Fibroblast of skin of right quadriceps (primary cell): Measurements from ENCODE around the gene CPN2.

Experiments used
- DNase-seq: peaks from one replicate; pipeline ENCODE4 v3.0.0-alpha.2; 2013

CPN2 gene

GRCh38 chr3:194351952-194352536 is 916 bp upstream of the CPN2 start:
- DNase-seq: no peak

GRCh38 chr3:194350726-194351071 is 429 bp downstream of the CPN2 start:
- DNase-seq: no peak

GRCh38 chr3:194348354-194348753 is 2.8 kb downstream of the CPN2 start:
- DNase-seq: peak; percentile 54

- DNase-seq: no peak
These were observed 4.5 kb downstream of the CPN2 start for GRCh38 chr3:194346621-194347020.

GRCh38 chr3:194346035-194346434 is 5.1 kb downstream of the CPN2 start:
- DNase-seq: no peak

GRCh38 chr3:194344012-194344411 is 7.1 kb downstream of the CPN2 start:
- peak; percentile 44 for DNase-seq

GRCh38 chr3:194343561-194343893 is 7.6 kb downstream of the CPN2 start:
- no peak for DNase-seq

GRCh38 chr3:194342861-194343560 is 8.1 kb downstream of the CPN2 start:
- DNase-seq: no peak

- DNase-seq: no peak
These were observed 10.2 kb downstream of the CPN2 start for GRCh38 chr3:194340757-194341400.

- DNase-seq: no peak
These were observed 11.3 kb downstream of the CPN2 start for GRCh38 chr3:194339840-194340239.

GRCh38 chr3:194339356-194339755 is 11.8 kb downstream of the CPN2 start:
- no peak for DNase-seq

- DNase-seq: peak; percentile 44
These were observed 13.0 kb downstream of the CPN2 start for GRCh38 chr3:194337965-194338753.

GRCh38 chr3:194336601-194337355 is 14.3 kb downstream of the CPN2 start:
- DNase-seq: no peak

GRCh38 chr3:194333981-194334320 is 17.2 kb downstream of the CPN2 start:
- no peak for DNase-seq

- peak; percentile 84 for DNase-seq
These were observed 17.7 kb downstream of the CPN2 start for GRCh38 chr3:194333212-194333980.

GRCh38 chr3:194332858-194333211 is 18.3 kb downstream of the CPN2 start:
- DNase-seq: no peak

GRCh38 chr3:194330579-194330978 is 20.5 kb downstream of the CPN2 start:
- peak; percentile 87 for DNase-seq

- DNase-seq: no peak
These were observed 21.0 kb downstream of the CPN2 start for GRCh38 chr3:194330160-194330559.

GRCh38 chr3:194329583-194329965 is 21.6 kb downstream of the CPN2 start:
- no peak for DNase-seq

GRCh38 chr3:194328942-194329582 is 22.1 kb downstream of the CPN2 start:
- no peak for DNase-seq

GRCh38 chr3:194328053-194328657 is 23.0 kb downstream of the CPN2 start:
- DNase-seq: peak; percentile 73
